Mucosa of descending colon (tissue), 3 donors: Measurements from ENCODE around the gene CNKSR1. TPM values are rescaled to one million over a fixed set of nuclear protein-coding genes. Genes with fewer than 3 reads are reported as not detected.

Experiments
- ATAC-seq: fragments of 200-7000 bp; cut with Tn5 transposase; one replicate; pipeline ENCODE4 v1.9.1; 2020; ENCODE audit warnings: mild to moderate bottlenecking, moderate library complexity
- DNase-seq, 3 donors: peaks; one replicate each; pipeline ENCODE4 v3.0.0-alpha.2; 2020
- H3K36me3 ChIP-seq: fragments of 200-600 bp; one replicate; pipeline ENCODE4 v1.8.0; 2021; ENCODE audit warnings: low read depth, mild to moderate bottlenecking
- H3K4me1 ChIP-seq: fragments of 200-600 bp; one replicate; pipeline ENCODE4 v1.8.0; 2021; ENCODE audit warnings: low read depth, mild to moderate bottlenecking
- H3K4me3 ChIP-seq: fragments of 200-600 bp; one replicate; pipeline ENCODE4 v1.8.0; 2021; ENCODE audit warnings: mild to moderate bottlenecking
- H3K9me3 ChIP-seq: fragments of 200-600 bp; one replicate; pipeline ENCODE4 v1.8.0; 2021; ENCODE audit warnings: mild to moderate bottlenecking
- intact Hi-C, 2 donors: fragments of 100-400 bp; cut with DNase I in 1 of 2; cut with micrococcal nuclease in 1 of 2; formaldehyde crosslinking; loops; one replicate each; pipeline versions ENCODE4 v1.11.0 to v1.11.1; 2022; cut with DNase I, micrococcal nuclease
- total RNA-seq, 3 donors: library from RNA; stranded (reverse); fragmentation: NEBNext Ultra II Directional in 2 of 3; extraction: Animal tissue kit (Norgen Biotek cat#: 25700) in 2 of 3; gene quantifications; one replicate each; pipeline versions ENCODE4 v1.2.1 to v1.2.4, GENCODE V29; 2021 to 2023
- TF ChIP-seq, protein P1 (sequence below): fragments of 200-600 bp; IDR thresholded peaks from one replicate; pipeline ENCODE4 v1.8.0; 2022; ENCODE audit warnings: antibody characterized with exemption, mild to moderate bottlenecking
- donor health status: DM: no; HTN: no; CAD: no; lungs with moderate emphysema.
- donor health status: DM: no; HTN: no; CAD: no.
- donor health status: DM: no; HTN: yes; CAD: no.

The CNKSR1 gene
- total RNA-seq, 3 donors from 2014 or later, result 19.6 to 65.7 (median 38.6) TPM

DNA sequence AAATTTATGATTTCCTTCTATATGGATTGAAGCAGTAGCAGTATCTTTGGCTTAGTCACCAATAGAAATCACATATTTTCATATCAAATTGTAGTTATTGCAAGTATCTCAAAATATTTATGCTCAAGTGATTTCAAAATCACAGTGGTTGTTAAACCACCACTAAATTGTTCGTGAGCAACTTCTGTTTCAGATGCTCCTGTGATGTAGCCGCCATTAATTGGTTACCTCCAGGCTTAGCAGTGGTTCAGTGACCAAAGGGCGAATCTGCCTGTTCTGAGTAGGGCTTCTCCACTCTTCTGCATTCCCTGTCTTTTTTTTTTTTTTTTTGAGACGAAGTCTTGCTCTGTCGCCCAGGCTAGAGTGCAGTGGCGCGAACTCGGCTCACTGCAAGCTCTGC lies 1.9 kb upstream of the CNKSR1 start:
- ATAC-seq (no peak), DNase-seq (no peak)
- H3K36me3 ChIP-seq, result no peaks in the 10 kb centered on the region
- no peaks in the 10 kb centered on the region for H3K9me3 ChIP-seq
- TF ChIP-seq, protein P1, sequence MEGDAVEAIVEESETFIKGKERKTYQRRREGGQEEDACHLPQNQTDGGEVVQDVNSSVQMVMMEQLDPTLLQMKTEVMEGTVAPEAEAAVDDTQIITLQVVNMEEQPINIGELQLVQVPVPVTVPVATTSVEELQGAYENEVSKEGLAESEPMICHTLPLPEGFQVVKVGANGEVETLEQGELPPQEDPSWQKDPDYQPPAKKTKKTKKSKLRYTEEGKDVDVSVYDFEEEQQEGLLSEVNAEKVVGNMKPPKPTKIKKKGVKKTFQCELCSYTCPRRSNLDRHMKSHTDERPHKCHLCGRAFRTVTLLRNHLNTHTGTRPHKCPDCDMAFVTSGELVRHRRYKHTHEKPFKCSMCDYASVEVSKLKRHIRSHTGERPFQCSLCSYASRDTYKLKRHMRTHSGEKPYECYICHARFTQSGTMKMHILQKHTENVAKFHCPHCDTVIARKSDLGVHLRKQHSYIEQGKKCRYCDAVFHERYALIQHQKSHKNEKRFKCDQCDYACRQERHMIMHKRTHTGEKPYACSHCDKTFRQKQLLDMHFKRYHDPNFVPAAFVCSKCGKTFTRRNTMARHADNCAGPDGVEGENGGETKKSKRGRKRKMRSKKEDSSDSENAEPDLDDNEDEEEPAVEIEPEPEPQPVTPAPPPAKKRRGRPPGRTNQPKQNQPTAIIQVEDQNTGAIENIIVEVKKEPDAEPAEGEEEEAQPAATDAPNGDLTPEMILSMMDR, result no peak
- peaks cover 2% of the 10 kb centered on the region for H3K4me1 ChIP-seq
- H3K4me3 ChIP-seq, result no peak overlapping the region
- intact Hi-C loops, result no loop called here

DNA sequence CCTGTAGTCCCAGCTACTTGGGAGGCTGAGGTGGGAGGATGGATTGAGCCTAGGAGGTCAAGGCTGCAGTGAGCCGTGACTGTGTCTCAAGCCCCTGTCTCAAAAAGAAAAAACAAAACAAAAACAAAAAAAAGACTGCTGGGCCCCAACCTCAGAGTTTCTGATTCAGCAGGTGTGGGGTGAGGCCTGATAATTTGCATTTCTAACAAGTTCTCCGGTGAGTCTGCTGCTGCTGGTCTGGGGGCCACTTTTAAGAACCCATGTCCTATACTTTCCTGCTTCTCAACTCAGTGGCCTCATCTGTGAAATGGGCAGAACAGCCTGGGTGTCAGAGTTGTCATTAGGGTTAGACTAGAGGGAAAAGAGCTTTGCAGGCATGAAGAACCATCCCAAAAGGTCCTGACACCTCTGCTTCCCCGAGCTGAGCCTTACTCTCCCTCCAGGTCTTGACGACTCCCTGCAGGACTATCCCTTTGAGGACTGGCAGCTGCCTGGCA lies 2.8 kb downstream of the CNKSR1 start:
- no peaks in the 10 kb centered on the region for H3K4me1 ChIP-seq
- H3K4me3 ChIP-seq, result no peak overlapping the region
- peaks cover 7% of the 10 kb centered on the region for H3K36me3 ChIP-seq
- intact Hi-C loops, result no loop called here
- DNase-seq (peak in 1 of 3 donors; percentile 11), ATAC-seq (no peak)
- no peaks in the 10 kb centered on the region for H3K9me3 ChIP-seq
- TF ChIP-seq, protein P1, result no peak

DNA sequence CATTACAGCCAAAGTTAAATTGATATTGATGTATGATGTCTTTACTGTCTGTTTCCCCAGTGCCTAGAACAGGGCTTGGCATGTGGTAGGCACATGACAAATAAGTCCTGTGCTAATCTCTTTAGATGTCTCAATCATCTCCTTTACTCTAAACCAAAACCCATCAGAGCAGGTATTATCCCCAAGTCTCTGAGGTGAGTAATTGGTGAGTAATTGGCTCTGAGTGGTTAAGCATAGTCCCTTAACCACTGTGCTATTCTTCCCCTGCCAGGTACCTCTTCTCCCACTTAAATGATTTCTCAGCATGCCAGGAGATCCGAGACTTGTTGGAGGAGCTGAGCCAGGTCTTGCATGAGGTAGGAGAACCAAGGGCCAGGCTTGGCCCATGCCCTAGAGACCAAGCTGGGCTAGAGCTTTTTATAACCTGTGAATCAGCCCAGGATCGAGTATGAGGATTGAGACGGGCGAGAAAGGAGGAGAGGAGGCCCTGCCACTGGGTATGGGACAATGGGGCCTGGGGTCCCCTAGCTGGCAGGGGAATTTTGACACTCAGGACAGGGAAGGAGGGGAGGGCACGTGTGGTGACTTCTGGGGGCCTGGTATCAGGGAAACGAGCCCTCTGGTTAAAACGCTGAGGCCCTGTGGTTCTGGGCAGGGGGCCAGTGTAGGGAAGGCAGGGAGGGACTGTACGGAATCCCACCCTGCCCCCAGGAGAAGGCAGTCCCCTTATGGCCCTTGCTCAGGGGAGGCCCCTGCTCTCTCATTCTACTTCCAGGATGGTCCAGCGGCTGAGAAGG lies 4.5 kb downstream of the CNKSR1 start:
- H3K9me3 ChIP-seq, result no peaks in the 10 kb centered on the region
- H3K4me1 ChIP-seq, result no peaks in the 10 kb centered on the region
- TF ChIP-seq, protein P1, result no peak
- DNase-seq (no peak), ATAC-seq (no peak)
- H3K4me3 ChIP-seq, result no peak overlapping the region
- H3K36me3 ChIP-seq, result peaks cover 7% of the 10 kb centered on the region
- intact Hi-C loops, result no loop called here

DNA sequence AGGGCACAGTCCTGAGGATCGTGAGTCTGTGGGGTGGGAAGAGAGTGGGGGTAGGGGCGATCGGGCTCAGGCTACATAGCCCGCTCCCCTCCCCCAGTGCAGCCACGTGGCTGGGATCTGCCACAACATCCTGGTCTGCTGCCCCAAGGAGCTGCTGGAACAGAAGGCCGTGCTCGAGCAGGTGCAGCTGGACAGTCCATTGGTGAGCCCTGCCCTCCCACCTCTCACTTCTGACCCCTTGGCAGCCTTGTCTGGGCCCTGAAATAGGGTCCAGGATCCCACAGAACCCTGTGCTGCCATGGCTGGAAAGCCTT lies 5.0 kb downstream of the CNKSR1 start:
- peaks cover 7% of the 10 kb centered on the region for H3K36me3 ChIP-seq
- ATAC-seq, result no peak

DNA sequence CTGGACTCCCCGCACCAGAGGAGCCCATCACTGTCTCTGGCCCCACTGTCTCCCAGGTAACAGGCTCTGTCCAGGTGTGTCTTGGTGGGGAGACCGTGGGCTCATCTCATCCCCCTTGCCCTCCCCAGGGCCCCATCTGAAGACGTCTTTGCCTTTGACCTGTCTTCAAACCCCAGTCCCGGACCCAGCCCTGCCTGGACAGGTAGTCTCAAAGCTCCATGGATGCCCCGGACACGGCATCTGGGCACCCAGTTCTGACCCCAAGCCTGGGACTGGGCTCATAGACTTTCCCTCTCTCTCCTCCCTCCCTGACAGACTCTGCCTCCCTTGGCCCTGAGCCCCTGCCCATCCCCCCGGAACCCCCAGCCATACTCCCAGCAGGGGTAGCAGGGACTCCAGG lies 6.8 kb downstream of the CNKSR1 start:
- DNase-seq (no peak), ATAC-seq (no peak)
- H3K9me3 ChIP-seq, result no peaks in the 10 kb centered on the region
- peaks cover 7% of the 10 kb centered on the region for H3K36me3 ChIP-seq
- TF ChIP-seq, protein P1, result no peak
- intact Hi-C loops, result no loop called here
- no peak overlapping the region for H3K4me3 ChIP-seq
- no peaks in the 10 kb centered on the region for H3K4me1 ChIP-seq

More for the DNA sequence above, 5.0 kb downstream of the CNKSR1 start:
- no peaks in the 10 kb centered on the region for H3K4me1 ChIP-seq
- no peak for DNase-seq
- no peaks in the 10 kb centered on the region for H3K9me3 ChIP-seq
- no peak overlapping the region for H3K4me3 ChIP-seq
- TF ChIP-seq, protein P1, result no peak
- intact Hi-C loops, result no loop called here
